Gastroesophageal sphincter (tissue), 3 donors: Measurements from ENCODE around the gene PLEKHA7.

Source experiments
- CTCF ChIP-seq, 4 experiments: fragments of 200-600 bp in 2 of 4; fragments of 450-650 bp in 2 of 4; sonication (generic) in 1 of 4; IDR thresholded peaks; one replicate each; pipeline ENCODE4 v1.5.1; 2017 to 2019; ENCODE audit warnings: antibody characterized with exemption in 4 of 4, mild to moderate bottlenecking in 2 of 4, moderate library complexity in 2 of 4
- POLR2AphosphoS5 ChIP-seq: sonication (generic); formaldehyde crosslinking; IDR thresholded peaks from one replicate; pipeline ENCODE4 v1.6.1; 2017; ENCODE audit warnings: antibody characterized with exemption

DNA sequence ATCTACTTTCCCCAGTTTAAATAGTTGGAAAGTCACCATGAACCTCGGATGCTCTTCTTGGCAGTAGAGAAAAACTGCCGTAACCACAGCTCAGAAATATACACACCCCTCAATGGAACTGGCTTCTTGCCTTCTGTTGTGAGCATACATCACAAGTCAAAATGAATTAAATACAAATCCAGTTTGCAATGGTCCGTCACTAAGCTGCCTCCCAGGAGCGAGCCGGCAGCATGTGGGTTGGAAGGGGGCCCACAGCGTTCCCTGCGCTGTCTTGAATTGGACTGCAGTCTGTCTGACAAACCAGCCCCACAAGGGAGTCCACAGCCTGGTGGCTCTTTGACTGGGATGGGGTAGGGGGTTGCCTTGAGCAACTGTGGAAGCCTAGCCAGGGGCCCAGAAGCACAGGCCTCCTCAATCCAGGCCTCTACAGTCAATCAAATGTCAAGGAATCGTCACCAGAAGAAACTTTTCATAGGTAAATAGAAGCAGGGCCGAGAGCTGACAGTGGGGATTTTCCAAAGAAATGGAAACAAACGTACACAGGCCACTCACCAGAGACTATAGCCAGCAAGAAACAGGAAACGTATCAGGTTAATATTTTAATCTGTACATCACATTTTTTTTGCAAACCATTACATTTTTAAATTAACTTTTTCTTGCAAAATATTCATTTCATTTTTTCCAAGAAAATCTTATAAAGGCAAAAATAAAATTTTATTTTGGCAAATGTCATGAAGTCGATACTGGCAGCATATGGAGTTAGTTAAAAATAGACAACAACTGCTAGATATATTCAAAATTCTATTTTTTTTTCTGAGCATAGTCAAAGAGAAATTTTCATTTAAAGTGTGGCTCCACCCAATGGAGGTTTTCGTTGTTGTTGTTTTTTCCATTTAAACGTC, 237.3 kb downstream of the PLEKHA7 start:
- TF ChIP-seq POLR2AphosphoS5 (no peak), CTCF (IDR thresholded peaks at IDR 0.05) (no peak)
